Activated T-helper 17 cell treated with anti-CD3 and anti-CD28 coated beads, Interleukin-2, amount 50 U/mL, for 72 hours (primary cell): Measurements from ENCODE around the gene ASCL5. TPM values are rescaled to one million over a fixed set of nuclear protein-coding genes. Genes with fewer than 3 reads are reported as not detected.

Source experiments
- ATAC-seq: fragments of 150-1000 bp; cut with Tn5 transposase; replicated peaks from 2 replicates; pipeline ENCODE4 v1.10.0; 2021; ENCODE audit warnings: mild to moderate bottlenecking, moderate library complexity
- H3K27ac Mint-ChIP-seq: one replicate; pipeline ENCODE4 v1.8.0; 2022; ENCODE audit warnings: mixed read lengths
- H3K27me3 Mint-ChIP-seq: one replicate; pipeline ENCODE4 v1.8.0; 2022; ENCODE audit warnings: mixed read lengths
- H3K36me3 Mint-ChIP-seq: one replicate; pipeline ENCODE4 v1.8.0; 2022; ENCODE audit warnings: low read depth, mild to moderate bottlenecking, mixed read lengths
- H3K4me1 Mint-ChIP-seq: one replicate; pipeline ENCODE4 v1.8.0; 2022; ENCODE audit warnings: mixed read lengths
- H3K4me3 Mint-ChIP-seq: one replicate; pipeline ENCODE4 v1.8.0; 2022; ENCODE audit warnings: mild to moderate bottlenecking, mixed read lengths
- H3K9me3 Mint-ChIP-seq: one replicate; pipeline ENCODE4 v1.8.0; 2022; ENCODE audit warnings: mixed read lengths
- total RNA-seq, 2 donors: library from RNA; stranded (reverse); gene quantifications; one replicate each; pipeline ENCODE4 v1.2.3, GENCODE V29; 2022

Gene ASCL5
- total RNA-seq, 2 donors from 2014 or later = 0.19 TPM; not detected in 1

- Mint-ChIP-seq H3K36me3 (no peaks in the 10 kb centered on the region), H3K4me1 (no peaks in the 10 kb centered on the region), H3K27ac (no peak overlapping the region), H3K9me3 (no peaks in the 10 kb centered on the region), H3K27me3 (peaks cover 8% of the 10 kb centered on the region), H3K4me3 (no peak overlapping the region)
- ATAC-seq = no peak
Measured at GRCh38 chr1:201096977-201097856, 29.8 kb downstream of the ASCL5 start.

DNA sequence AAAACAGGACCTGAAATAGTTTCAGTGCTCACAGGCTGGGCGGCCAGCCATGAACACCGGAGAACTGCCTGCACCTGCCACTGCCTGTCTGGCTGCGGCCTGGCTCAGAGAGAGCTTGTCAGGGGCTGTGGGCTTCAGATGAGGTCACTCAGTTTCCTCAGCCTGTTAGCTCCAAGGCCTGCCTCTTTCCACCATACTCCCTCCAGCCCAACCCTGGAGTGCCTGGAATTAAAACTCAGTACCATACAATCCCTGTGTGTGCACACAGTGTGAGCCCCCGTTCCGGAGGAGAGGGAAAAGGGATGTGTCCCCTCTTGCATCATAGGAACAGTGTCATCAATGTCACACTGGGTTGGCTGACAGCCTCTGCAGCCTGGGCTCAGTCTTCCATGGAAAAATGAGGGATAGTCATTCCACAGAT, 30.9 kb downstream of the ASCL5 start:
- Mint-ChIP-seq H3K27ac (no peak overlapping the region), H3K4me3 (no peak overlapping the region), H3K9me3 (no peaks in the 10 kb centered on the region), H3K36me3 (no peaks in the 10 kb centered on the region), H3K4me1 (no peaks in the 10 kb centered on the region), H3K27me3 (peaks cover 9% of the 10 kb centered on the region)
- no peak for ATAC-seq

- H3K9me3 Mint-ChIP-seq = no peaks in the 10 kb centered on the region
- H3K27me3 Mint-ChIP-seq = peaks cover 9% of the 10 kb centered on the region
- no peaks in the 10 kb centered on the region for H3K4me1 Mint-ChIP-seq
- no peak for ATAC-seq
- no peak overlapping the region for H3K27ac Mint-ChIP-seq
- H3K36me3 Mint-ChIP-seq = no peaks in the 10 kb centered on the region
- H3K4me3 Mint-ChIP-seq = no peak overlapping the region
Measured at GRCh38 chr1:201095581-201095980, 31.4 kb downstream of the ASCL5 start.

DNA sequence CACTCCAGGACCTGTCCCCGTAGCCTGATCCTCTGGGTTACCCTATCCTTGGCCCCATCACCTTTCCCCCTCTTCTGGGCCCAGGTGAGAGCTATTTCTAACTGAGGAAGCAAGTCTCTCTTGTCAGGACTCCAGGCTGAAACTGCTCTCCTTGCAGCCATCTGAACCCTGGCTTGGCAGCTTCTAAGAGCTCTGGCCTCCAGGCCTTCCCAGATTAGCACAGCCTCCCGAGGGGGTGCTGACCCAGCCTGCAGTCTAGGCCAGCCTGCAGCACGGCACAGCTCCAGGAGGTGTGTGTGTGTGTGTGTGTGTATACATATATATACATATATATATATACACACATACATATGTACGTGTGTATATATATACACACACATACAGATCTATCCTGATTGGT, 32.2 kb downstream of the ASCL5 start:
- H3K36me3 Mint-ChIP-seq = no peaks in the 10 kb centered on the region
- H3K27ac Mint-ChIP-seq = no peak overlapping the region
- peaks cover 9% of the 10 kb centered on the region for H3K27me3 Mint-ChIP-seq
- no peaks in the 10 kb centered on the region for H3K9me3 Mint-ChIP-seq
- H3K4me1 Mint-ChIP-seq = no peaks in the 10 kb centered on the region
- H3K4me3 Mint-ChIP-seq = no peak overlapping the region
- no peak for ATAC-seq

DNA sequence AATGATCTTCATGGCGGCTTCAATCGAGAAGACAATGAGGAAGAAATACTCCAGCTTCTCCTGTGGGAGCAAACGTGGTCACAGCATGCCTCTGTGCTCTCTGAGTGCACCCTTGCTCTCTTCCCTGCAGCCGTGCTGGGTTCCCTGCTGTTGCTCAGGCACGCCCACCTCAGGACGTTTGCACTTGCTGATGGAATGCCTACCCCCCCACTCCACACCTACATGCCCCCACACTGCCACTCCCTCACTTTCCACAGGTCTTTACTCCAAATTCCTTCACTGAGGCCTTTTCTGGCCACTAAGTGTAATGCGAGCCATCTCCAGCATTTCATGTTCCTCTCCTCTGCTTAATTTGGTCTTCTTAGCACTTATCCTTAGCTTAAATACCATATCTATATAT, 33.0 kb downstream of the ASCL5 start:
- H3K4me1 Mint-ChIP-seq = no peaks in the 10 kb centered on the region
- H3K9me3 Mint-ChIP-seq = no peaks in the 10 kb centered on the region
- no peak for ATAC-seq
- no peak overlapping the region for H3K27ac Mint-ChIP-seq
- H3K36me3 Mint-ChIP-seq = no peaks in the 10 kb centered on the region
- no peak overlapping the region for H3K4me3 Mint-ChIP-seq
- H3K27me3 Mint-ChIP-seq = peaks cover 9% of the 10 kb centered on the region

- Mint-ChIP-seq H3K9me3 (no peaks in the 10 kb centered on the region), H3K27me3 (peaks cover 9% of the 10 kb centered on the region), H3K36me3 (no peaks in the 10 kb centered on the region), H3K4me1 (no peaks in the 10 kb centered on the region), H3K4me3 (no peak overlapping the region), H3K27ac (no peak overlapping the region)
- no peak for ATAC-seq
Measured at GRCh38 chr1:201093561-201093960, 33.4 kb downstream of the ASCL5 start.

- ATAC-seq = no peak
- H3K36me3 Mint-ChIP-seq = no peaks in the 10 kb centered on the region
- H3K9me3 Mint-ChIP-seq = no peaks in the 10 kb centered on the region
- H3K27me3 Mint-ChIP-seq = peaks cover 9% of the 10 kb centered on the region
- H3K4me3 Mint-ChIP-seq = no peak overlapping the region
- no peaks in the 10 kb centered on the region for H3K4me1 Mint-ChIP-seq
- H3K27ac Mint-ChIP-seq = no peak overlapping the region
Measured at GRCh38 chr1:201092738-201093137, 34.2 kb downstream of the ASCL5 start.

- no peak for ATAC-seq
- Mint-ChIP-seq H3K36me3 (no peaks in the 10 kb centered on the region), H3K9me3 (no peaks in the 10 kb centered on the region), H3K27me3 (peaks cover 5% of the 10 kb centered on the region), H3K4me3 (no peak overlapping the region), H3K27ac (no peak overlapping the region), H3K4me1 (no peaks in the 10 kb centered on the region)
Measured at GRCh38 chr1:201091256-201091655, 35.7 kb downstream of the ASCL5 start.

DNA sequence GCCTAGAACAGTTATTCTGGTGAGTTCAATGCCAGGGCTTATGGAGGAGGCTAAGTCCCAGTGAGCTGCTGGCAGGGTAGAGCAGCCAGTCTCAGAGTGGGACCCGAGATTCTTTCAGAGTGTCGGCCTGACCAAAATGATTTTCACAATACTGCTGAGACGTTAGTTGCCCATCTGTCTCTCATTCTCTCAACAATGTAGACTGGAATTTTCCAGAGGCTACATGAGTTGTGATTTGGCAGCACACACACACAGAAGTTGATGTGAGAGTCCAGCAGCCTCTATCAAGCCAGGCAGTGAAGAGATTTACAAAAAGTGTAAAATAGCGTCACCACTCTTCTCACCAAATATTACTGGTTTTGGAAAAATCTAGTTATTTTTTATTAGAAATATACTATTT, 36.4 kb downstream of the ASCL5 start:
- H3K27me3 Mint-ChIP-seq = peaks cover 5% of the 10 kb centered on the region
- no peaks in the 10 kb centered on the region for H3K36me3 Mint-ChIP-seq
- no peak for ATAC-seq
- no peak overlapping the region for H3K27ac Mint-ChIP-seq
- no peak overlapping the region for H3K4me3 Mint-ChIP-seq
- H3K4me1 Mint-ChIP-seq = no peaks in the 10 kb centered on the region
- H3K9me3 Mint-ChIP-seq = no peaks in the 10 kb centered on the region

GRCh38 chr1:201089596-201089995, 37.4 kb downstream of the ASCL5 start:
- no peaks in the 10 kb centered on the region for H3K4me1 Mint-ChIP-seq
- peaks cover 5% of the 10 kb centered on the region for H3K27me3 Mint-ChIP-seq
- H3K27ac Mint-ChIP-seq = no peak overlapping the region
- H3K9me3 Mint-ChIP-seq = no peaks in the 10 kb centered on the region
- H3K4me3 Mint-ChIP-seq = no peak overlapping the region
- ATAC-seq = no peak
- no peaks in the 10 kb centered on the region for H3K36me3 Mint-ChIP-seq

GRCh38 chr1:201088901-201089525, 38.0 kb downstream of the ASCL5 start:
- no peaks in the 10 kb centered on the region for H3K4me1 Mint-ChIP-seq
- no peak overlapping the region for H3K27ac Mint-ChIP-seq
- no peaks in the 10 kb centered on the region for H3K36me3 Mint-ChIP-seq
- peaks cover 5% of the 10 kb centered on the region for H3K27me3 Mint-ChIP-seq
- ATAC-seq = no peak
- no peak overlapping the region for H3K4me3 Mint-ChIP-seq
- H3K9me3 Mint-ChIP-seq = no peaks in the 10 kb centered on the region

- no peaks in the 10 kb centered on the region for H3K4me1 Mint-ChIP-seq
- ATAC-seq = no peak
- peaks cover 5% of the 10 kb centered on the region for H3K27me3 Mint-ChIP-seq
- no peak overlapping the region for H3K4me3 Mint-ChIP-seq
- H3K36me3 Mint-ChIP-seq = no peaks in the 10 kb centered on the region
- H3K27ac Mint-ChIP-seq = no peak overlapping the region
- no peaks in the 10 kb centered on the region for H3K9me3 Mint-ChIP-seq
Measured at GRCh38 chr1:201088395-201088794, 38.6 kb downstream of the ASCL5 start.

DNA sequence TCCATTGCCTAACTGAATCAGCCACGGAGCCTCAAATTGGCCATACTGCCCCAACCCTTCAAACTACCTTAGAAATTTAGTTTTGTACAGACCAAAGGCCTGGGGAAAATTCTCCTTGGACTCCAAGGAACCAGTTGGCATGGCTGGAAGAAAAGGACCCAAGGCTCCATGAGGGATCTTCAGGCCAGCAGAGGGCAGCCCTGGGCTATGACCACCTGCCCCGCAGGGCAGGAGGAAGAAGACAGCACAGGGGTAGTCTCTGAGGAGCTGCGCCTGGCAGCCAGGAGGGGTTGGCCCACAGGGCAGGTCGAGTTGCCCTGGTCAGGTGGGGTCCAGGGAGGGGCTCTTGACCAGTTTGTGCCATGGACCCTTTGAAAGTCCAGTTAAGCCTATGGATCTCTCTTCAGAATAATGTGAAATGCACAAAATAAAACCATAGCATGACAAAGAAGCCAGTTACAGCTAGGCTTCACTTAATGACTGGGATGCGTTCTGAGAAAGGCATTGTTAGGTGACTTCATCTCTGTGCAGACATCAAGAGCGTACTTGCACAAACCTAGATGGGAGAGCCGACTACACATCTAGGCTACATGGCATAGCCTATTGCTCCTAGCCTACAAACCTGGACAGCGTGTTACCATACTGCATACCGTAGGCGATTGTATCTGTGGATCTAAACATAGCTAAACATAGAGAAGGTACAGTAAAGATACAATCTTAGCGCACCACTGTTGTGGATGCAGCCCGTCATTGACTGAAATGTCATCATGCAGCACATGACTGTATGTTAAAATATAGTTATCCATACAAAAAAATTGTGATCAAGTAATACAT, 40.9 kb downstream of the ASCL5 start:
- Mint-ChIP-seq H3K36me3 (no peaks in the 10 kb centered on the region), H3K27ac (no peak overlapping the region), H3K4me1 (no peaks in the 10 kb centered on the region), H3K9me3 (no peaks in the 10 kb centered on the region), H3K4me3 (no peak overlapping the region), H3K27me3 (no peaks in the 10 kb centered on the region)
- ATAC-seq = peak; percentile 83

- no peak for ATAC-seq
- H3K9me3 Mint-ChIP-seq = no peaks in the 10 kb centered on the region
- no peaks in the 10 kb centered on the region for H3K27me3 Mint-ChIP-seq
- H3K36me3 Mint-ChIP-seq = no peaks in the 10 kb centered on the region
- no peak overlapping the region for H3K4me3 Mint-ChIP-seq
- no peaks in the 10 kb centered on the region for H3K4me1 Mint-ChIP-seq
- no peak overlapping the region for H3K27ac Mint-ChIP-seq
Measured at GRCh38 chr1:201084295-201084694, 42.7 kb downstream of the ASCL5 start.
